K562 (cell line): ENCODE measurements around the gene ADIPOR1. TPM values are rescaled to one million over a fixed set of nuclear protein-coding genes. Genes with fewer than 3 reads are reported as not detected.

Experiments
- CBX3 ChIP-seq, 2 experiments: IDR thresholded peaks; 1 replicate in 1 of 2; 2 replicates in 1 of 2; pipeline ENCODE4 v1.6.1; 2012; ENCODE audit warnings: inconsistent platforms in 2 of 2, low read length in 2 of 2, borderline replicate concordance in 1 of 2, control low read depth in 1 of 2
- CTCFL ChIP-seq: IDR thresholded peaks from 2 replicates; pipeline ENCODE4 v1.6.1; 2011; ENCODE audit warnings: borderline replicate concordance, low read depth, mild to moderate bottlenecking, moderate library complexity, low read length; ENCODE audit not compliant: insufficient read depth, poor library complexity, severe bottlenecking
- CXXC5 ChIP-seq: fragments of 250-450 bp; sonication (Bioruptor Pico); IDR thresholded peaks from 2 replicates; pipeline ENCODE4 v1.8.0; 2022; ENCODE audit warnings: inconsistent platforms, mild to moderate bottlenecking, moderate library complexity
- FIP1L1 ChIP-seq: fragments of 200-400 bp; formaldehyde crosslinking; IDR thresholded peaks from 2 replicates; pipeline ENCODE4 v1.6.1; 2018; ENCODE audit warnings: mild to moderate bottlenecking, low read depth, low read length; ENCODE audit not compliant: poor library complexity, severe bottlenecking
- FOXP1 ChIP-seq: sonication (generic); formaldehyde crosslinking; IDR thresholded peaks from 2 replicates; pipeline ENCODE4 v1.8.0; 2022; ENCODE audit warnings: mild to moderate bottlenecking, missing genetic modification reagents
- IFI16 ChIP-seq: fragments of 250-450 bp; sonication (Bioruptor Pico); IDR thresholded peaks from 2 replicates; pipeline ENCODE4 v2.1.2; 2022; ENCODE audit warnings: mild to moderate bottlenecking, inconsistent platforms
- POLR2A ChIP-seq: fragments of 450-650 bp; conservative IDR thresholded peaks from 2 replicates; pipeline ENCODE4 v1.6.1; 2016
- TAL1 ChIP-seq: fragments of 450-650 bp; IDR thresholded peaks from 2 replicates; pipeline ENCODE4 v1.6.1; 2016; ENCODE audit warnings: mild to moderate bottlenecking
- TARDBP ChIP-seq: fragments of 450-650 bp; IDR thresholded peaks from 2 replicates; pipeline ENCODE4 v1.6.1; 2016
- USF2 ChIP-seq: sonication (generic); formaldehyde crosslinking; IDR thresholded peaks from 2 replicates; pipeline ENCODE4 v1.5.0; 2020; ENCODE audit warnings: missing genetic modification reagents
- ZBTB40 ChIP-seq, 2 experiments: fragments of 450-650 bp in 1 of 2; sonication (generic) in 1 of 2; formaldehyde crosslinking in 1 of 2; IDR thresholded peaks; 2 replicates each; pipeline versions ENCODE4 v1.7.1 to v1.9.0; 2016 to 2022; ENCODE audit warnings: inconsistent platforms in 1 of 2, mild to moderate bottlenecking in 1 of 2, missing genetic modification reagents in 1 of 2
- ZNF121 ChIP-seq: sonication (generic); formaldehyde crosslinking; conservative IDR thresholded peaks from 2 replicates; pipeline ENCODE4 v1.8.0; 2022; ENCODE audit warnings: missing genetic modification reagents
- ZNF41 ChIP-seq: fragments of 250-450 bp; sonication (Bioruptor Pico); conservative IDR thresholded peaks from 2 replicates; pipeline ENCODE4 v1.4.0; 2020; ENCODE audit warnings: mild to moderate bottlenecking
- ZNF445 ChIP-seq: fragments of 250-450 bp; sonication (Bioruptor Pico); IDR thresholded peaks from 2 replicates; pipeline ENCODE4 v1.4.0; 2020; ENCODE audit warnings: low read depth, mild to moderate bottlenecking, moderate library complexity
- ZNF695 ChIP-seq: fragments of 450-650 bp; formaldehyde crosslinking; IDR thresholded peaks from 2 replicates; pipeline ENCODE4 v1.4.0; 2020; ENCODE audit warnings: mild to moderate bottlenecking, moderate library complexity
- polyA plus RNA-seq, 8 experiments: library from polyadenylated mRNA; depleted of rRNA in 4 of 8; stranded (reverse) in 5 of 8; unstranded in 3 of 8; fragments of >200 nt; fragmentation: Nextera tagmentation in 2 of 8; fragmentation: Illumina TruSeq in 1 of 8; extraction: Ambion mirVana in 2 of 8; extraction: Trizol in 1 of 8; gene quantifications; 2 replicates each; pipeline versions ENCODE4 v1.2.1 to v1.2.3, GENCODE V29; 2011 to 2014; ENCODE audit warnings: inconsistent platforms in 1 of 8, missing spikeins in 1 of 8
- total RNA-seq, 7 experiments: library from RNA; depleted of rRNA in 6 of 7; stranded (reverse); fragments of >200 nt in 6 of 7; fragmentation: Illumina TruSeq in 2 of 7; extraction: Trizol in 2 of 7; gene quantifications; 2 replicates each; pipeline versions ENCODE4 v1.2.1 to v1.2.3, GENCODE V29; 2011 to 2021; ENCODE audit warnings: low replicate concordance in 1 of 7

Gene ADIPOR1
- total and polyA plus RNA-seq, 9 of the 15 experiments (the other 6 are each of a cell fraction or from before 2014, with no cell fraction given), result 29.0 to 217 (median 100) TPM

- TF ChIP-seq TAL1 (no peak), POLR2A (peak; percentile 96), ZNF445 (CRISPR knock-in tag) (no peak), TARDBP (0 out of 2 replicates have a peak, but pooled peaks have one; percentile 23), FOXP1 (CRISPR knock-in tag) (no peak), ZNF121 (CRISPR knock-in tag) (no peak), ZNF695 (CRISPR knock-in tag) (no peak), CXXC5 (CRISPR knock-in tag) (peak; percentile 94), FIP1L1 (peak; percentile 79), USF2 (CRISPR knock-in tag) (peak; percentile 100), IFI16 (CRISPR knock-in tag) (no peak), ZBTB40 (IDR thresholded peaks at IDR 0.05) (peak; percentile 58; the same call in 1 of the 2 replicates), ZBTB40 (CRISPR knock-in tag; IDR thresholded peaks at IDR 0.05) (no peak), CTCFL (peak; percentile 42), CBX3 (IDR thresholded peaks at IDR 0.05; ENCODE audit: borderline replicate concordance in 1 of 2, low read length in 2 of 2) (no peak), ZNF41 (CRISPR knock-in tag) (no peak)
Measured at GRCh38 chr1:202926581-202927491, 31.3 kb downstream of the ADIPOR1 start, which contains the start of gene KLHL12 (continued).
